ENCODE results near the gene HSD3B2. TPM values are rescaled to one million over a fixed set of nuclear protein-coding genes. Genes with fewer than 3 reads are reported as not detected.

Gene HSD3B2
- total and polyA plus RNA-seq, 2 donors (not counting 3 experiments of a cell fraction or from before 2014, with no cell fraction given): not detected

DNA sequence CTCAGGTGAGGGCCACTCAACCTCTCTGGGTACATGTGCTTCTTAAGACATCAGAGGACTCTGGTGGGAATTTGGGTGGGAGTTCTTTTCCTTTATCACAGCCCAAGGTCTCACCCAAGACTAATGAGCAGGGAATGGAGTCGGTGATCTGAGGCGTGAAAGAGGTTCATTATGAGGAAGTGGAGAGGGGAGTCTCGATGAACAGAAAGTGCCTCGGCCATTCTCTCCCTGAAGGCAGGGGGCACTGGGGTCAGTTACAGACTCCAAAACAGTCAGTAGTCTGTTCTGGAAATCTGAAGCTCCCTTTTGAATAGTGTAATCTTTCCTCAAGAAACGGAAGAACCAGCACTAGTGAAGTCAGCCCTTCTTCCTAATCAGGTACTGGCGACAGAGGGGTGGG, 36.2 kb downstream of the HSD3B2 start:
- Histone ChIP-seq H3K27me3 (ENCODE audit: control insufficient read depth in 2 of 2, insufficient read depth in 2 of 2, low read length in 2 of 2) (no peaks in the 10 kb centered on the region), H3K4me1 (ENCODE audit: control insufficient read depth, extremely low read depth, insufficient read depth, low read length) (no peaks in the 10 kb centered on the region), H3K9me1 (replicated peaks; ENCODE audit: control insufficient read depth, extremely low read depth, insufficient read depth, low read length) (no peaks in the 10 kb centered on the region), H3K36me3 (ENCODE audit: control insufficient read depth in 2 of 2, extremely low read depth in 1 of 2, insufficient read depth in 2 of 2, low read length in 2 of 2) (no peaks in the 10 kb centered on the region), H2AFZ (ENCODE audit: low read depth, low read length) (no peak overlapping the region), H3K9ac (replicated peaks; ENCODE audit: extremely low read depth, insufficient read depth, low read length) (no peak overlapping the region), H3K27ac (ENCODE audit: insufficient read depth, low read depth, low read length) (no peak overlapping the region), H4K20me1 (replicated peaks; ENCODE audit: control insufficient read depth, extremely low read depth, insufficient read depth, low read length) (no peaks in the 10 kb centered on the region), H3K4me2 (ENCODE audit: insufficient read depth, low read length) (no peak overlapping the region), H3K9me3 (replicated peaks; ENCODE audit: control insufficient read depth, insufficient read depth, low read length) (no peaks in the 10 kb centered on the region), H3K4me3 (replicated peaks in 1 of 3; ENCODE audit: insufficient read depth in 1 of 3, low read depth in 1 of 3, low read length in 3 of 3) (no peak overlapping the region), H3K79me2 (ENCODE audit: control insufficient read depth, insufficient read depth, low read length) (no peaks in the 10 kb centered on the region)
- no TSS peak for BruUV-seq (replicated peaks)
- ChIA-PET CTCF (no interaction called here), POLR2A (no interaction called here)
- dilution Hi-C loops (cut with MboI; ENCODE audit: extremely low pct_ligation_motif_present, low sequenced_read_pairs) (no loop called here), intact Hi-C loops (cut with micrococcal nuclease) (loop anchor here (2.0 kb wide), 1 partner anchor 34 kb away; no protein-coding TSS in a partner anchor)
- FAIRE-seq (no peak), DNase-seq (ENCODE audit: low read depth, low spot score) (no peak)
- TF ChIP-seq MAX (IDR thresholded peaks at IDR 0.05; ENCODE audit: insufficient read depth, insufficient read length) (no peak), EZH2 (IDR thresholded peaks at IDR 0.05; ENCODE audit: borderline replicate concordance, low read depth, low read length, severe bottlenecking) (no peak), POLR2A (IDR thresholded peaks at IDR 0.05; ENCODE audit: low read depth, low read length) (no peak), POLR2AphosphoS5 (IDR thresholded peaks at IDR 0.05; ENCODE audit: insufficient read depth, low read depth, low read length) (no peak)

GRCh38 chr1:119452091-119452490, 37.1 kb downstream of the HSD3B2 start:
- H3K9me3 ChIP-seq (replicated peaks; ENCODE audit: control insufficient read depth, insufficient read depth, low read length): no peaks in the 10 kb centered on the region
- H3K79me2 ChIP-seq (ENCODE audit: control insufficient read depth, insufficient read depth, low read length): no peaks in the 10 kb centered on the region
- H4K20me1 ChIP-seq (replicated peaks; ENCODE audit: control insufficient read depth, extremely low read depth, insufficient read depth, low read length): no peaks in the 10 kb centered on the region
- H3K4me1 ChIP-seq (ENCODE audit: control insufficient read depth, extremely low read depth, insufficient read depth, low read length): no peaks in the 10 kb centered on the region
- H3K4me3 ChIP-seq (replicated peaks in 1 of 3; ENCODE audit: insufficient read depth in 1 of 3, low read depth in 1 of 3, low read length in 3 of 3): no peak overlapping the region
- FAIRE-seq (no peak), DNase-seq (ENCODE audit: low read depth, low spot score) (no peak)
- no peak overlapping the region for H3K27ac ChIP-seq (ENCODE audit: insufficient read depth, low read depth, low read length)
- dilution Hi-C loops (cut with MboI; ENCODE audit: extremely low pct_ligation_motif_present, low sequenced_read_pairs): no loop called here
- intact Hi-C loops (cut with micrococcal nuclease): no loop called here
- CTCF ChIA-PET: no interaction called here
- POLR2A ChIA-PET: no interaction called here
- no peaks in the 10 kb centered on the region for H3K36me3 ChIP-seq (ENCODE audit: control insufficient read depth in 2 of 2, extremely low read depth in 1 of 2, insufficient read depth in 2 of 2, low read length in 2 of 2)
- no peak overlapping the region for H2AFZ ChIP-seq (ENCODE audit: low read depth, low read length)
- no peak for TF ChIP-seq MAX (IDR thresholded peaks at IDR 0.05; ENCODE audit: insufficient read depth, insufficient read length)
- TF ChIP-seq POLR2AphosphoS5 (IDR thresholded peaks at IDR 0.05; ENCODE audit: insufficient read depth, low read depth, low read length): no peak
- no peak for TF ChIP-seq GATA2 (IDR thresholded peaks at IDR 0.05; ENCODE audit: insufficient read depth, insufficient read length, low read depth, low read length)
- no peak for TF ChIP-seq MYC (IDR thresholded peaks at IDR 0.05; ENCODE audit: low read depth, low read length)
- TF ChIP-seq, protein P1, sequence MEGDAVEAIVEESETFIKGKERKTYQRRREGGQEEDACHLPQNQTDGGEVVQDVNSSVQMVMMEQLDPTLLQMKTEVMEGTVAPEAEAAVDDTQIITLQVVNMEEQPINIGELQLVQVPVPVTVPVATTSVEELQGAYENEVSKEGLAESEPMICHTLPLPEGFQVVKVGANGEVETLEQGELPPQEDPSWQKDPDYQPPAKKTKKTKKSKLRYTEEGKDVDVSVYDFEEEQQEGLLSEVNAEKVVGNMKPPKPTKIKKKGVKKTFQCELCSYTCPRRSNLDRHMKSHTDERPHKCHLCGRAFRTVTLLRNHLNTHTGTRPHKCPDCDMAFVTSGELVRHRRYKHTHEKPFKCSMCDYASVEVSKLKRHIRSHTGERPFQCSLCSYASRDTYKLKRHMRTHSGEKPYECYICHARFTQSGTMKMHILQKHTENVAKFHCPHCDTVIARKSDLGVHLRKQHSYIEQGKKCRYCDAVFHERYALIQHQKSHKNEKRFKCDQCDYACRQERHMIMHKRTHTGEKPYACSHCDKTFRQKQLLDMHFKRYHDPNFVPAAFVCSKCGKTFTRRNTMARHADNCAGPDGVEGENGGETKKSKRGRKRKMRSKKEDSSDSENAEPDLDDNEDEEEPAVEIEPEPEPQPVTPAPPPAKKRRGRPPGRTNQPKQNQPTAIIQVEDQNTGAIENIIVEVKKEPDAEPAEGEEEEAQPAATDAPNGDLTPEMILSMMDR (IDR thresholded peaks at IDR 0.05; ENCODE audit: extremely low read depth in 1 of 2, insufficient read depth in 1 of 2, low read depth in 1 of 2, low read length in 2 of 2): no peak
- H3K4me2 ChIP-seq (ENCODE audit: insufficient read depth, low read length): no peak overlapping the region
- no peak overlapping the region for H3K9ac ChIP-seq (replicated peaks; ENCODE audit: extremely low read depth, insufficient read depth, low read length)
- BruUV-seq (replicated peaks): no TSS peak
- no peaks in the 10 kb centered on the region for H3K27me3 ChIP-seq (ENCODE audit: control insufficient read depth in 2 of 2, insufficient read depth in 2 of 2, low read length in 2 of 2)
- H3K9me1 ChIP-seq (replicated peaks; ENCODE audit: control insufficient read depth, extremely low read depth, insufficient read depth, low read length): no peaks in the 10 kb centered on the region

Measured in endothelial cell of umbilical vein (primary cell).